ENCODE measurements around the gene MTA1. TPM values are rescaled to one million over a fixed set of nuclear protein-coding genes. Genes with fewer than 3 reads are reported as not detected.

The MTA1 gene
- total RNA-seq, 1 donor from 2014 or later: 44.1 TPM

GRCh38 chr14:105422695-105423487, 3.3 kb downstream of the MTA1 start:
- no peak for DNase-seq (ENCODE audit: low read depth, low spot score)

GRCh38 chr14:105423488-105424195, 4.0 kb downstream of the MTA1 start:
- no peak for DNase-seq (ENCODE audit: low read depth, low spot score)

- no peak for DNase-seq (ENCODE audit: low read depth, low spot score)
These were observed 5.2 kb downstream of the MTA1 start for GRCh38 chr14:105424861-105425260.

GRCh38 chr14:105425823-105426247, 6.2 kb downstream of the MTA1 start:
- no peak for DNase-seq (ENCODE audit: low read depth, low spot score)

GRCh38 chr14:105426416-105427130, 6.9 kb downstream of the MTA1 start:
- no peak for DNase-seq (ENCODE audit: low read depth, low spot score)

GRCh38 chr14:105427412-105427811, 7.8 kb downstream of the MTA1 start:
- DNase-seq (ENCODE audit: low read depth, low spot score): no peak

GRCh38 chr14:105427936-105428485, 8.4 kb downstream of the MTA1 start:
- DNase-seq (ENCODE audit: low read depth, low spot score): no peak

- peak; percentile 71 for DNase-seq (ENCODE audit: low read depth, low spot score)
These were observed 10.4 kb downstream of the MTA1 start for GRCh38 chr14:105430042-105430441.

GRCh38 chr14:105430565-105430964, 10.9 kb downstream of the MTA1 start:
- DNase-seq (ENCODE audit: low read depth, low spot score): peak; percentile 73

- no peak for DNase-seq (ENCODE audit: low read depth, low spot score)
These were observed 11.6 kb downstream of the MTA1 start for GRCh38 chr14:105431256-105431655.

- no peak for DNase-seq (ENCODE audit: low read depth, low spot score)
These were observed 13.0 kb downstream of the MTA1 start for GRCh38 chr14:105432657-105433056.

- no peak for DNase-seq (ENCODE audit: low read depth, low spot score)
These were observed 13.6 kb downstream of the MTA1 start for GRCh38 chr14:105433161-105433605.

GRCh38 chr14:105436402-105436801, 16.8 kb downstream of the MTA1 start:
- no peak for DNase-seq (ENCODE audit: low read depth, low spot score)

GRCh38 chr14:105436891-105437722, 17.5 kb downstream of the MTA1 start:
- no peak for DNase-seq (ENCODE audit: low read depth, low spot score)

GRCh38 chr14:105437723-105438500, 18.3 kb downstream of the MTA1 start:
- DNase-seq (ENCODE audit: low read depth, low spot score): no peak

GRCh38 chr14:105439179-105439578, 19.6 kb downstream of the MTA1 start:
- no peak for DNase-seq (ENCODE audit: low read depth, low spot score)

- DNase-seq (ENCODE audit: low read depth, low spot score): peak; percentile 33
These were observed 20.3 kb downstream of the MTA1 start for GRCh38 chr14:105439710-105440553.

GRCh38 chr14:105440554-105440900, 20.9 kb downstream of the MTA1 start:
- no peak for DNase-seq (ENCODE audit: low read depth, low spot score)

GRCh38 chr14:105440992-105441391, 21.4 kb downstream of the MTA1 start:
- no peak for DNase-seq (ENCODE audit: low read depth, low spot score)
